ENCODE results near the gene HYAL3.
A peak's percentile ranks its signal among the peaks of the same experiment; 100 is the strongest.
"Not testable (repeated sequence)": the region's sequence is repeated elsewhere in the genome, so short reads cannot be mapped to it uniquely, and the experiment has no call there.

Gene HYAL3

DNA sequence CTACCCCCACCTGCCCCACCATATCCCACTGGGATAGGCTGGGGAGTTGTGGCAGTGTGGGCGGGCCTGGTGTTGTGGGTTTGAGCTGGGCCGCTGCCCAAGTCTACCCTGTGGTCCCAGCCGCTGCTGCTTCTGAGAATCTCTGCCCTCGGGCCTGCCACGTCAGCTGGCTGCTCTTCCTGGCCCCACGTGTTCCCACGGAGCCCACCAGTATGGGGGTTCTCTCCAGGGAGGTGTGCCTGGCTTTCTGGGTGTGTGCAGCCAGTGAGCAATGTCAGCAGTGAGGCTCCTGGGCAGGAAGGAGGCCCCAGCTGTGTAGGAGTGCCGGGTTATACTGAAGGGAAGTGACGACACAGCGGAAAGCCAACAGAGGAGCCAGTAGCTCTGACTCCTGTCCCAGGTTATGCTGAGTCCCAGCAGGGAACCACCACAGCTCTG is 52.7 kb downstream of the HYAL3 start:
- H2BK12ac ChIP-seq (ENCODE audit: low read length) = peak overlapping the region; percentile 11

DNA sequence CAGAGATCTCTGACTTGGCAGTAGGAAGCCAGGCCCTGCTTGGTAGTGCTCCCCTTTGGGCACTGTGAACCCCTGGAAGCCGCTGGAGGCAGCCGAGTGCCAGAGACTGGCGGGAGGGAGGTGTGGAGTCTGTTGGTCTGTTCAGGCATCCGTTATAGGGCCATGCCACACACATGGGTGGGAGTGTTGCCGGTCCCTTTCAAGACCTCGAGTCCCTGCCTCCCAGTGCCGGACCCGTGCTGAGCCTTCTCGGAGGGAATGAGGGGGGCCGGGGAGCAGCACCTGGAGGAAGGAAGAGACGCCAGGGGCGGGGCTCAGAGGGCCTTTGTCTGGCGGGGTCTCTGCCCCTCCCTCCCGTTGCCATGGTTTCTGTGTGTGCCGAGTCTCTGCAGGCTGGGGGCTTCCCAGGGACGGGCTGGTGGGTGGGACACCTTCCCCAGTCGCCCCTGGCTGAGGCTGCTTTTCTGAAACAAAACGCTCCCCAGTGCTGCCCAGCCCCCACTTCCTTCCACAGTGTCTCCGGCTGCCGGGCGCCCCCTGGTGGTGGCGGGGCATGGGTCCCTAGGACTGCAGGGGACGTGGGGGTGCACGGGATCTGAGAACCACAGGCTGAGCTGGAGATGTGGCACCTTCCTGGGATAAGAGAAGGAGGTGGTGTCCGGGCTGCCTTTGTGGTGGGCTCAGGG is 53.2 kb downstream of the HYAL3 start:
- peaks cover 37 to 47% of the 10 kb centered on the region in 2 experiments for H3K4me1 ChIP-seq (ENCODE audit: control insufficient read depth in 1 of 2, insufficient read depth in 2 of 2, low read length in 2 of 2)
- peak overlapping the region; percentile 44 for H2BK12ac ChIP-seq (ENCODE audit: low read length)
- H2BK120ac ChIP-seq (ENCODE audit: insufficient read depth, low read length, poor library complexity) = peak overlapping the region; percentile 71
- H3K36me3 ChIP-seq (ENCODE audit: control insufficient read depth in 1 of 2, insufficient read depth in 2 of 2, low read length in 2 of 2) = peaks cover 9 to 26% of the 10 kb centered on the region in 2 experiments
- H3K27me3 ChIP-seq (ENCODE audit: insufficient read depth, low read length) = no peaks in the 10 kb centered on the region
- WGBS (ENCODE audit: extremely low coverage, insufficient coverage, insufficient read length) = no CpG with 5 or more reads among the region's 25 CpGs
- peaks cover 13% of the 10 kb centered on the region for H3K79me2 ChIP-seq (ENCODE audit: control insufficient read depth, insufficient read depth, low read length, poor library complexity)
- peak overlapping the region; percentile 83 for H3K14ac ChIP-seq (ENCODE audit: low read length)
- peak overlapping the region; percentile 24 for H2AFZ ChIP-seq (ENCODE audit: insufficient read depth, low read length, poor library complexity)
- peak overlapping the region; percentile 80 for H4K91ac ChIP-seq (ENCODE audit: low read depth, low read length)
- no peaks in the 10 kb centered on the region for H3K9me3 ChIP-seq (ENCODE audit: insufficient read depth, low read depth, low read length)
- peak overlapping the region; percentile 82 for H3K27ac ChIP-seq (ENCODE audit: low read depth, low read length)
- H4K8ac ChIP-seq (ENCODE audit: low read depth, low read length) = peak overlapping the region; percentile 69
- H3K4me3 ChIP-seq (ENCODE audit: low read depth, low read length) = peak overlapping the region; percentile 3
- DNase-seq = peak; percentile 58 to 79
- H4K12ac ChIP-seq (ENCODE audit: low read depth, low read length) = peak overlapping the region; percentile 82
- H3K18ac ChIP-seq (ENCODE audit: low read length) = peak overlapping the region; percentile 68
- peaks cover 13% of the 10 kb centered on the region for H3K79me1 ChIP-seq (ENCODE audit: low read length)
- H2BK5ac ChIP-seq (ENCODE audit: low read depth, low read length, poor library complexity) = peak overlapping the region; percentile 53
- H2AK5ac ChIP-seq (ENCODE audit: low read length) = peak overlapping the region; percentile 69
- H3K4me2 ChIP-seq (ENCODE audit: low read length) = peak overlapping the region; percentile 56
- H3K4ac ChIP-seq (ENCODE audit: low read depth, low read length) = peak overlapping the region; percentile 66
- peak overlapping the region; percentile 10 for H3K9ac ChIP-seq (ENCODE audit: low read length)
- H3K23ac ChIP-seq (ENCODE audit: low read length) = no peak overlapping the region

More for the DNA sequence above, 52.7 kb downstream of the HYAL3 start:
- no peak overlapping the region for H3K23ac ChIP-seq (ENCODE audit: low read length)
- peak overlapping the region; percentile 76 for H4K12ac ChIP-seq (ENCODE audit: low read depth, low read length)
- WGBS (ENCODE audit: extremely low coverage, insufficient coverage, insufficient read length) = no CpG with 5 or more reads among the region's 10 CpGs
- no peaks in the 10 kb centered on the region for H3K9me3 ChIP-seq (ENCODE audit: insufficient read depth, low read depth, low read length)
- H3K27ac ChIP-seq (ENCODE audit: low read depth, low read length) = peak overlapping the region; percentile 82
- peak overlapping the region; percentile 14 for H2AK5ac ChIP-seq (ENCODE audit: low read length)
- H3K14ac ChIP-seq (ENCODE audit: low read length) = peak overlapping the region; percentile 77
- H3K4me2 ChIP-seq (ENCODE audit: low read length) = peak overlapping the region; percentile 26
- H3K4ac ChIP-seq (ENCODE audit: low read depth, low read length) = peak overlapping the region; percentile 56
- H4K91ac ChIP-seq (ENCODE audit: low read depth, low read length) = peak overlapping the region; percentile 76
- H3K79me2 ChIP-seq (ENCODE audit: control insufficient read depth, insufficient read depth, low read length, poor library complexity) = peaks cover 9% of the 10 kb centered on the region
- DNase-seq = peak; percentile 43 to 55
- peak overlapping the region; percentile 3 for H3K4me3 ChIP-seq (ENCODE audit: low read depth, low read length)
- H4K8ac ChIP-seq (ENCODE audit: low read depth, low read length) = peak overlapping the region; percentile 69
- no peaks in the 10 kb centered on the region for H3K27me3 ChIP-seq (ENCODE audit: insufficient read depth, low read length)
- H3K4me1 ChIP-seq (ENCODE audit: control insufficient read depth in 1 of 2, insufficient read depth in 2 of 2, low read length in 2 of 2) = peaks cover 31 to 41% of the 10 kb centered on the region in 2 experiments
- peak overlapping the region; percentile 20 for H2BK120ac ChIP-seq (ENCODE audit: insufficient read depth, low read length, poor library complexity)
- H3K9ac ChIP-seq (ENCODE audit: low read length) = peak overlapping the region; percentile 10
- peak overlapping the region; percentile 53 for H2BK5ac ChIP-seq (ENCODE audit: low read depth, low read length, poor library complexity)
- H2AFZ ChIP-seq (ENCODE audit: insufficient read depth, low read length, poor library complexity) = peak overlapping the region; percentile 1
- H3K18ac ChIP-seq (ENCODE audit: low read length) = peak overlapping the region; percentile 68
- peaks cover 10 to 27% of the 10 kb centered on the region in 2 experiments for H3K36me3 ChIP-seq (ENCODE audit: control insufficient read depth in 1 of 2, insufficient read depth in 2 of 2, low read length in 2 of 2)
- peaks cover 13% of the 10 kb centered on the region for H3K79me1 ChIP-seq (ENCODE audit: low read length)

DNA sequence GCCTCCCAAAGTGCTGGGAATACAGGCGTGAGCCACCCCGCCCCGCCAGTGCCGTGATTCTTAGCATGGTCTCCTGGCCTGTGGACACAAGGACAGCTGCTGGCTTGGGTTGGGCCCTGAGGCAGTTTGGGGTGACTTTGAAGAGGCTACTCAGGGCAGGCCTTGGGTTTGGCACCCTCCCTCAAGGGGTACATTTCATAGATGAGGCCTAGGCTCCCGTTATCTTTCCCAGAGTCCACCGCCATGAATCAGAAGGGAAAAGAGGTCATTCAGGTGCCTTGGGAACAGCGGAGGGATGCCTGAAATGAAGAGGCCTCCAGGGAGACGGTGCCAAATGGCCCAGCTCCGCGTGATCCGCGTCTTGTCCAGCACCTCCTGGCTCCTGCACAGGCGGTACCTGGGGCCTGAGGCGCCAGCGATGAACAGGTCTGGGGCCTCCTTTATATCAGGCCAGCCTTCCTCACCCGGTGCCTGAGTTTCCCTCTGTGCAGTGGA is 53.9 kb downstream of the HYAL3 start:
- peaks cover 9 to 25% of the 10 kb centered on the region in 2 experiments for H3K36me3 ChIP-seq (ENCODE audit: control insufficient read depth in 1 of 2, insufficient read depth in 2 of 2, low read length in 2 of 2)

DNA sequence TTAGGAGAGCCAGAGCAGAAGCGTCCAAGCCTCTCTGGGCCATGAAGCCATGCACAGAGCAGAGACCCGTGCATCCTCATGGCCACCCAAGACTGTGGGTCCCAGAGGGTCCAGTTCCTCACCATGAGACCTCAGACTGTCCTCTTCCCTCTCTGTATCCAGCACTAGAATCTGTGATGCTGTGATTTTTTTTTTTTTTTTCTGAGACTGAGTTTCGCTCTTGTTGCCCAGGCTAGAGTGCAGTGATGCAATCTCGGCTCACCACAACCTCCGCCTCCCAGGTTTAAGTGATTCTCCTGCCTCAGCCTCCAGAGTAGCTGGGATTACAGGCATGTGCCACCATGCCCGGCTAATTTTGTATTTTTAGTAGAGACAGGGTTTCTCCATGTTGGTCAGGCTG is 54.4 kb downstream of the HYAL3 start:
- not testable (repeated sequence) for H3K4me2 ChIP-seq (ENCODE audit: low read length); H4K91ac ChIP-seq (ENCODE audit: low read depth, low read length); H2AK5ac ChIP-seq (ENCODE audit: low read length); DNase-seq; H3K23ac ChIP-seq (ENCODE audit: low read length); H3K27me3 ChIP-seq (ENCODE audit: insufficient read depth, low read length); H2AFZ ChIP-seq (ENCODE audit: insufficient read depth, low read length, poor library complexity); H3K4me3 ChIP-seq (ENCODE audit: low read depth, low read length); H3K9ac ChIP-seq (ENCODE audit: low read length); H2BK5ac ChIP-seq (ENCODE audit: low read depth, low read length, poor library complexity); H4K8ac ChIP-seq (ENCODE audit: low read depth, low read length); H4K12ac ChIP-seq (ENCODE audit: low read depth, low read length); H3K9me3 ChIP-seq (ENCODE audit: insufficient read depth, low read depth, low read length); H2BK12ac ChIP-seq (ENCODE audit: low read length); H2BK120ac ChIP-seq (ENCODE audit: insufficient read depth, low read length, poor library complexity); H3K27ac ChIP-seq (ENCODE audit: low read depth, low read length); H3K14ac ChIP-seq (ENCODE audit: low read length)
- peak overlapping the region; percentile 39 for H3K18ac ChIP-seq (ENCODE audit: low read length)
- peak overlapping the region; percentile 22 for H3K4ac ChIP-seq (ENCODE audit: low read depth, low read length)
- H3K79me2 ChIP-seq (ENCODE audit: control insufficient read depth, insufficient read depth, low read length, poor library complexity) = peaks cover 12% of the 10 kb centered on the region
- WGBS (ENCODE audit: extremely low coverage, insufficient coverage, insufficient read length) = no CpG with 5 or more reads among the region's 6 CpGs
- peaks cover 11 to 22% of the 10 kb centered on the region in 2 experiments for H3K36me3 ChIP-seq (ENCODE audit: control insufficient read depth in 1 of 2, insufficient read depth in 2 of 2, low read length in 2 of 2)
- H3K4me1 ChIP-seq (ENCODE audit: control insufficient read depth in 1 of 2, insufficient read depth in 2 of 2, low read length in 2 of 2) = peaks cover 39 to 49% of the 10 kb centered on the region in 2 experiments
- H3K79me1 ChIP-seq (ENCODE audit: low read length) = peaks cover 13% of the 10 kb centered on the region

More for the DNA sequence above, 53.9 kb downstream of the HYAL3 start:
- peak overlapping the region; percentile 11 for H2BK5ac ChIP-seq (ENCODE audit: low read depth, low read length, poor library complexity)
- H3K4ac ChIP-seq (ENCODE audit: low read depth, low read length) = peak overlapping the region; percentile 66
- no peak overlapping the region for H3K4me3 ChIP-seq (ENCODE audit: low read depth, low read length)
- peak overlapping the region; percentile 64 for H4K8ac ChIP-seq (ENCODE audit: low read depth, low read length)
- peaks cover 39 to 49% of the 10 kb centered on the region in 2 experiments for H3K4me1 ChIP-seq (ENCODE audit: control insufficient read depth in 1 of 2, insufficient read depth in 2 of 2, low read length in 2 of 2)
- peak overlapping the region; percentile 80 for H4K91ac ChIP-seq (ENCODE audit: low read depth, low read length)
- peak overlapping the region; percentile 82 for H3K27ac ChIP-seq (ENCODE audit: low read depth, low read length)
- peak overlapping the region; percentile 71 for H2BK120ac ChIP-seq (ENCODE audit: insufficient read depth, low read length, poor library complexity)
- H3K4me2 ChIP-seq (ENCODE audit: low read length) = peak overlapping the region; percentile 56
- H2AK5ac ChIP-seq (ENCODE audit: low read length) = peak overlapping the region; percentile 69
- no peaks in the 10 kb centered on the region for H3K9me3 ChIP-seq (ENCODE audit: insufficient read depth, low read depth, low read length)
- peak overlapping the region; percentile 72 for H4K12ac ChIP-seq (ENCODE audit: low read depth, low read length)
- H3K14ac ChIP-seq (ENCODE audit: low read length) = peak overlapping the region; percentile 83
- peak overlapping the region; percentile 68 for H3K18ac ChIP-seq (ENCODE audit: low read length)
- H3K27me3 ChIP-seq (ENCODE audit: insufficient read depth, low read length) = no peaks in the 10 kb centered on the region
- peak overlapping the region; percentile 44 for H2BK12ac ChIP-seq (ENCODE audit: low read length)
- no peak for DNase-seq
- peaks cover 14% of the 10 kb centered on the region for H3K79me2 ChIP-seq (ENCODE audit: control insufficient read depth, insufficient read depth, low read length, poor library complexity)
- H3K79me1 ChIP-seq (ENCODE audit: low read length) = peaks cover 13% of the 10 kb centered on the region
- H3K9ac ChIP-seq (ENCODE audit: low read length) = no peak overlapping the region
- WGBS (ENCODE audit: extremely low coverage, insufficient coverage, insufficient read length) = no CpG with 5 or more reads among the region's 16 CpGs
- H2AFZ ChIP-seq (ENCODE audit: insufficient read depth, low read length, poor library complexity) = no peak overlapping the region
- no peak overlapping the region for H3K23ac ChIP-seq (ENCODE audit: low read length)
